HepG2 (cell line): ENCODE results near the gene ZNF396.

Experiments
- CHD2 ChIP-seq: IDR thresholded peaks from 2 replicates; pipeline ENCODE4 v1.6.1; 2011; ENCODE audit warnings: low read depth, low read length, improper control_type of control experiment
- EZH2 ChIP-seq: conservative IDR thresholded peaks from 2 replicates; pipeline ENCODE4 v1.6.1; 2012; ENCODE audit warnings: mild to moderate bottlenecking, low read depth, low read length, moderate library complexity
- ZNF776 ChIP-seq: sonication (generic); formaldehyde crosslinking; IDR thresholded peaks from 2 replicates; pipeline ENCODE4 v1.4.0; 2020; ENCODE audit warnings: mild to moderate bottlenecking, missing genetic modification reagents
- TF ChIP-seq, protein P1 (sequence below): sonication (generic); formaldehyde crosslinking; IDR thresholded peaks from 2 replicates; pipeline ENCODE4 v1.5.0; 2020; ENCODE audit warnings: mild to moderate bottlenecking, missing genetic modification reagents, moderate library complexity
- TF ChIP-seq, protein P2 (sequence below), 2 experiments: IDR thresholded peaks; 2 replicates each; pipeline ENCODE4 v1.6.1; 2011 to 2012; ENCODE audit warnings: low read length in 2 of 2, borderline replicate concordance in 1 of 2, low read depth in 1 of 2, mild to moderate bottlenecking in 1 of 2, moderate library complexity in 1 of 2
- TF ChIP-seq, protein P3 (sequence below): IDR thresholded peaks from 2 replicates; pipeline ENCODE4 v1.6.1; 2016; ENCODE audit warnings: low read depth, missing genetic modification reagents, missing compliant biosample characterization
- TF ChIP-seq, protein P4 (sequence below), 2 experiments: sonication (generic) in 1 of 2; formaldehyde crosslinking in 1 of 2; IDR thresholded peaks; 2 replicates each; pipeline versions ENCODE4 v1.5.1 to v1.6.1; 2011 to 2020; ENCODE audit warnings: borderline replicate concordance in 1 of 2, low read depth in 1 of 2, low read length in 1 of 2, mild to moderate bottlenecking in 1 of 2, missing genetic modification reagents in 1 of 2, moderate library complexity in 1 of 2
- TF ChIP-seq, protein P5 (sequence below): sonication (generic); formaldehyde crosslinking; IDR thresholded peaks from 2 replicates; pipeline ENCODE4 v1.8.1; 2022; ENCODE audit warnings: low read depth, mild to moderate bottlenecking, missing genetic modification reagents

DNA sequence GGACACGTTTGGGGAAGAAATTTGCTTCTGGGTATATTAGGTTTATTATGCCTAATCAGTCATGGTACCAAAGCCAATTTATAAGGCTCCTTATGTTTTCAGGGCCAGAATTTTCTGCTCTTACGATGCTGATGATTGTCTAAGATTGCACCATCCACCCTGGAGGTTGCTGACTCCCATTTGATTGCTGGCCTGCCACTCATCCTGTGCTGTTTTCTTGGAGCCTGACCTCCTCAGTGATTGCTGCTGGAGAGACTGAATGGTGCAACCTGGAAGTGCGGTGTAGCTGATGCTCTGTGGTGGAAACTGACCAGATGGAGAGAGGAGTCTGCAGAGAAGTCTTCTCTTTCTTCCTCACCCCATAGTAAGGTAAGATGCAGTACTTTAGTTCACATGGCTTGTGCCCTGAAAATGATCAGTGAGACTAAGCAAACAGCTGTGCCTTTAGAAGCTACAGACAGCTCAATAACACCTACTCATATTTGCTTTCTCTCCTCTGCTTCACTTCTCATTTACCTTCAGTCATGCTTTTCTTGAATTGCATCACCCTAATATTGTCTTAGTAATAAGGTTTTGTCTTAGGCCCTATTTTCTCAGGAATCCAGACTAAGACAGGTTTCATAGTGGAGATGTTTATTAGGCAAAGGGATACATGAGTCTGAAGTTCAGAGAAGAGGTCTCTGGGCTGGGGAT is 50.3 kb downstream of the ZNF396 start:
- TF ChIP-seq, protein P1, sequence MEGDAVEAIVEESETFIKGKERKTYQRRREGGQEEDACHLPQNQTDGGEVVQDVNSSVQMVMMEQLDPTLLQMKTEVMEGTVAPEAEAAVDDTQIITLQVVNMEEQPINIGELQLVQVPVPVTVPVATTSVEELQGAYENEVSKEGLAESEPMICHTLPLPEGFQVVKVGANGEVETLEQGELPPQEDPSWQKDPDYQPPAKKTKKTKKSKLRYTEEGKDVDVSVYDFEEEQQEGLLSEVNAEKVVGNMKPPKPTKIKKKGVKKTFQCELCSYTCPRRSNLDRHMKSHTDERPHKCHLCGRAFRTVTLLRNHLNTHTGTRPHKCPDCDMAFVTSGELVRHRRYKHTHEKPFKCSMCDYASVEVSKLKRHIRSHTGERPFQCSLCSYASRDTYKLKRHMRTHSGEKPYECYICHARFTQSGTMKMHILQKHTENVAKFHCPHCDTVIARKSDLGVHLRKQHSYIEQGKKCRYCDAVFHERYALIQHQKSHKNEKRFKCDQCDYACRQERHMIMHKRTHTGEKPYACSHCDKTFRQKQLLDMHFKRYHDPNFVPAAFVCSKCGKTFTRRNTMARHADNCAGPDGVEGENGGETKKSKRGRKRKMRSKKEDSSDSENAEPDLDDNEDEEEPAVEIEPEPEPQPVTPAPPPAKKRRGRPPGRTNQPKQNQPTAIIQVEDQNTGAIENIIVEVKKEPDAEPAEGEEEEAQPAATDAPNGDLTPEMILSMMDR: no peak
- TF ChIP-seq, protein P2, sequence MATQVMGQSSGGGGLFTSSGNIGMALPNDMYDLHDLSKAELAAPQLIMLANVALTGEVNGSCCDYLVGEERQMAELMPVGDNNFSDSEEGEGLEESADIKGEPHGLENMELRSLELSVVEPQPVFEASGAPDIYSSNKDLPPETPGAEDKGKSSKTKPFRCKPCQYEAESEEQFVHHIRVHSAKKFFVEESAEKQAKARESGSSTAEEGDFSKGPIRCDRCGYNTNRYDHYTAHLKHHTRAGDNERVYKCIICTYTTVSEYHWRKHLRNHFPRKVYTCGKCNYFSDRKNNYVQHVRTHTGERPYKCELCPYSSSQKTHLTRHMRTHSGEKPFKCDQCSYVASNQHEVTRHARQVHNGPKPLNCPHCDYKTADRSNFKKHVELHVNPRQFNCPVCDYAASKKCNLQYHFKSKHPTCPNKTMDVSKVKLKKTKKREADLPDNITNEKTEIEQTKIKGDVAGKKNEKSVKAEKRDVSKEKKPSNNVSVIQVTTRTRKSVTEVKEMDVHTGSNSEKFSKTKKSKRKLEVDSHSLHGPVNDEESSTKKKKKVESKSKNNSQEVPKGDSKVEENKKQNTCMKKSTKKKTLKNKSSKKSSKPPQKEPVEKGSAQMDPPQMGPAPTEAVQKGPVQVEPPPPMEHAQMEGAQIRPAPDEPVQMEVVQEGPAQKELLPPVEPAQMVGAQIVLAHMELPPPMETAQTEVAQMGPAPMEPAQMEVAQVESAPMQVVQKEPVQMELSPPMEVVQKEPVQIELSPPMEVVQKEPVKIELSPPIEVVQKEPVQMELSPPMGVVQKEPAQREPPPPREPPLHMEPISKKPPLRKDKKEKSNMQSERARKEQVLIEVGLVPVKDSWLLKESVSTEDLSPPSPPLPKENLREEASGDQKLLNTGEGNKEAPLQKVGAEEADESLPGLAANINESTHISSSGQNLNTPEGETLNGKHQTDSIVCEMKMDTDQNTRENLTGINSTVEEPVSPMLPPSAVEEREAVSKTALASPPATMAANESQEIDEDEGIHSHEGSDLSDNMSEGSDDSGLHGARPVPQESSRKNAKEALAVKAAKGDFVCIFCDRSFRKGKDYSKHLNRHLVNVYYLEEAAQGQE (IDR thresholded peaks at IDR 0.05; ENCODE audit: borderline replicate concordance in 1 of 2, low read depth in 1 of 2, low read length in 2 of 2): no peak
- TF ChIP-seq CHD2 (no peak), ZNF776 (CRISPR knock-in tag) (no peak), EZH2 (no peak)
- TF ChIP-seq, protein P3, sequence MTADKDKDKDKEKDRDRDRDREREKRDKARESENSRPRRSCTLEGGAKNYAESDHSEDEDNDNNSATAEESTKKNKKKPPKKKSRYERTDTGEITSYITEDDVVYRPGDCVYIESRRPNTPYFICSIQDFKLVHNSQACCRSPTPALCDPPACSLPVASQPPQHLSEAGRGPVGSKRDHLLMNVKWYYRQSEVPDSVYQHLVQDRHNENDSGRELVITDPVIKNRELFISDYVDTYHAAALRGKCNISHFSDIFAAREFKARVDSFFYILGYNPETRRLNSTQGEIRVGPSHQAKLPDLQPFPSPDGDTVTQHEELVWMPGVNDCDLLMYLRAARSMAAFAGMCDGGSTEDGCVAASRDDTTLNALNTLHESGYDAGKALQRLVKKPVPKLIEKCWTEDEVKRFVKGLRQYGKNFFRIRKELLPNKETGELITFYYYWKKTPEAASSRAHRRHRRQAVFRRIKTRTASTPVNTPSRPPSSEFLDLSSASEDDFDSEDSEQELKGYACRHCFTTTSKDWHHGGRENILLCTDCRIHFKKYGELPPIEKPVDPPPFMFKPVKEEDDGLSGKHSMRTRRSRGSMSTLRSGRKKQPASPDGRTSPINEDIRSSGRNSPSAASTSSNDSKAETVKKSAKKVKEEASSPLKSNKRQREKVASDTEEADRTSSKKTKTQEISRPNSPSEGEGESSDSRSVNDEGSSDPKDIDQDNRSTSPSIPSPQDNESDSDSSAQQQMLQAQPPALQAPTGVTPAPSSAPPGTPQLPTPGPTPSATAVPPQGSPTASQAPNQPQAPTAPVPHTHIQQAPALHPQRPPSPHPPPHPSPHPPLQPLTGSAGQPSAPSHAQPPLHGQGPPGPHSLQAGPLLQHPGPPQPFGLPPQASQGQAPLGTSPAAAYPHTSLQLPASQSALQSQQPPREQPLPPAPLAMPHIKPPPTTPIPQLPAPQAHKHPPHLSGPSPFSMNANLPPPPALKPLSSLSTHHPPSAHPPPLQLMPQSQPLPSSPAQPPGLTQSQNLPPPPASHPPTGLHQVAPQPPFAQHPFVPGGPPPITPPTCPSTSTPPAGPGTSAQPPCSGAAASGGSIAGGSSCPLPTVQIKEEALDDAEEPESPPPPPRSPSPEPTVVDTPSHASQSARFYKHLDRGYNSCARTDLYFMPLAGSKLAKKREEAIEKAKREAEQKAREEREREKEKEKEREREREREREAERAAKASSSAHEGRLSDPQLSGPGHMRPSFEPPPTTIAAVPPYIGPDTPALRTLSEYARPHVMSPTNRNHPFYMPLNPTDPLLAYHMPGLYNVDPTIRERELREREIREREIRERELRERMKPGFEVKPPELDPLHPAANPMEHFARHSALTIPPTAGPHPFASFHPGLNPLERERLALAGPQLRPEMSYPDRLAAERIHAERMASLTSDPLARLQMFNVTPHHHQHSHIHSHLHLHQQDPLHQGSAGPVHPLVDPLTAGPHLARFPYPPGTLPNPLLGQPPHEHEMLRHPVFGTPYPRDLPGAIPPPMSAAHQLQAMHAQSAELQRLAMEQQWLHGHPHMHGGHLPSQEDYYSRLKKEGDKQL (CRISPR knock-in tag): no peak
- TF ChIP-seq, protein P4, sequence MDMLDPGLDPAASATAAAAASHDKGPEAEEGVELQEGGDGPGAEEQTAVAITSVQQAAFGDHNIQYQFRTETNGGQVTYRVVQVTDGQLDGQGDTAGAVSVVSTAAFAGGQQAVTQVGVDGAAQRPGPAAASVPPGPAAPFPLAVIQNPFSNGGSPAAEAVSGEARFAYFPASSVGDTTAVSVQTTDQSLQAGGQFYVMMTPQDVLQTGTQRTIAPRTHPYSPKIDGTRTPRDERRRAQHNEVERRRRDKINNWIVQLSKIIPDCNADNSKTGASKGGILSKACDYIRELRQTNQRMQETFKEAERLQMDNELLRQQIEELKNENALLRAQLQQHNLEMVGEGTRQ (IDR thresholded peaks at IDR 0.05; ENCODE audit: low read depth, low read length): no peak
- TF ChIP-seq, protein P4 (CRISPR knock-in tag; IDR thresholded peaks at IDR 0.05; ENCODE audit: borderline replicate concordance): no peak
- TF ChIP-seq, protein P5, sequence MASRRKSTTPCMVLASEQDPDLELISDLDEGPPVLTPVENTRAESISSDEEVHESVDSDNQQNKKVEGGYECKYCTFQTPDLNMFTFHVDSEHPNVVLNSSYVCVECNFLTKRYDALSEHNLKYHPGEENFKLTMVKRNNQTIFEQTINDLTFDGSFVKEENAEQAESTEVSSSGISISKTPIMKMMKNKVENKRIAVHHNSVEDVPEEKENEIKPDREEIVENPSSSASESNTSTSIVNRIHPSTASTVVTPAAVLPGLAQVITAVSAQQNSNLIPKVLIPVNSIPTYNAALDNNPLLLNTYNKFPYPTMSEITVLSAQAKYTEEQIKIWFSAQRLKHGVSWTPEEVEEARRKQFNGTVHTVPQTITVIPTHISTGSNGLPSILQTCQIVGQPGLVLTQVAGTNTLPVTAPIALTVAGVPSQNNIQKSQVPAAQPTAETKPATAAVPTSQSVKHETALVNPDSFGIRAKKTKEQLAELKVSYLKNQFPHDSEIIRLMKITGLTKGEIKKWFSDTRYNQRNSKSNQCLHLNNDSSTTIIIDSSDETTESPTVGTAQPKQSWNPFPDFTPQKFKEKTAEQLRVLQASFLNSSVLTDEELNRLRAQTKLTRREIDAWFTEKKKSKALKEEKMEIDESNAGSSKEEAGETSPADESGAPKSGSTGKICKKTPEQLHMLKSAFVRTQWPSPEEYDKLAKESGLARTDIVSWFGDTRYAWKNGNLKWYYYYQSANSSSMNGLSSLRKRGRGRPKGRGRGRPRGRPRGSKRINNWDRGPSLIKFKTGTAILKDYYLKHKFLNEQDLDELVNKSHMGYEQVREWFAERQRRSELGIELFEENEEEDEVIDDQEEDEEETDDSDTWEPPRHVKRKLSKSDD (CRISPR knock-in tag): no peak
